Kidney capillary endothelial cell (primary cell): ENCODE data around the gene AGPAT2.

Experiments
- DNase-seq: peaks from one replicate; pipeline ENCODE4 v3.0.0-alpha.2; 2018; ENCODE audit warnings: low spot score

The AGPAT2 gene

GRCh38 chr9:136687721-136688223, 515 bp upstream of the AGPAT2 start:
- no peak for DNase-seq

- DNase-seq: no peak
Observed at GRCh38 chr9:136686534-136686793, 793 bp downstream of the AGPAT2 start.

DNA sequence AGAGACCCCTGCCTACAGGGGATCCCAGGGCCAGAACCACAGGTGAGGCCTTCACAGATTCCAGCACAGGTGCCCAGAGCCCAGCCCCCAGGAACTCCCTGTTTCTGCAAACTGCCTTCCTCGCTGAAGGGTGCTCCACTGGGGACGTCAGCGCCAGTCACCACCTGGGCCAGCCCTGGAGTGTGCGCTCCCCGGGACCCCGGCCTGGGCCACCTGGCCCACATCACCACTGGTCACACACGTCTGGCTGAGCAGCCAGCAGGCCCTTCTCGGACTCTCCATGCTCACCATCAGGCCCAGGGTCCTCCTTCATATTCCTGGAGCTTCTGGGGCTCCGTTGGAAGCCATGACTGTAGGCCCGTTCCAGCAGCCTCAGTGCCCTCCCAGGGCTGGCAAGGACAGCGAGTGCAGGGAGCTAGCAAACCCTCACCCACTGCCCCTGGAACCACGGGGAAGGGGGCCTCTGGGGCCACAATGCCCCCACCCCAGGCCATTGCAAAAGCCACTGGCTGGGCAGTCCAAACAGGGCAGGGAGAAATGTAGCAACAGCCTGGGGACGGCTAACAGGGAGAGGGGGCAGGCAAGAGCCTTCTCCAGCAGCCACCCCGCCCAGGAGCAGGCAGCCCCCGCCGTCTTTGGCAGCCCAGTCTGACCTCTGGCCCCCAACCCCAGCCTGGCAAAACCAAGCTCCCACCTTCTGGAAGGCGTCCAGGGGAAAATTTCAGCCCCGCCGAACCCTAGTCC, 1.3 kb downstream of the AGPAT2 start:
- DNase-seq: no peak

GRCh38 chr9:136685216-136685615, 2.0 kb downstream of the AGPAT2 start:
- DNase-seq: no peak

- no peak for DNase-seq
Observed at GRCh38 chr9:136684799-136685198, 2.5 kb downstream of the AGPAT2 start.

- DNase-seq: no peak
Observed at GRCh38 chr9:136684339-136684738, 2.9 kb downstream of the AGPAT2 start.

DNA sequence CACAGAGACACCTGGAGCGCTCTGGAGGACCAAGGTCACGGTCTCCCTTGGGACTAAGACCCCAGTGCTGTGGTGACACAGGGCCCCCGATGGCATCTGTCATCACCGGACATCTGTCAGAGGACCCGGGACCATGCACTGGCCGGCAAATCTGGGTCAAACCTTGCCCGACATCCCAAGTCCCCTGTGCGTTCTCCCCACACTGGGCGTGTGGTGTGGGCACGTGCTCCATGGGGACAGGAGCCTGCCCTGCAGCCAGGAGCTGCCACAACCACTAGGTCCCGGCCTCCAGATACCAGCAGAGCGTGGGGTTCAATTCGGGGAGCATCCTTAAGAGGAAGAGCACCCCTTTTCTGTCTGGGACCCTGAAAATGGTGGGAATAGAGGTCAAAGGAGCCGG, 3.5 kb downstream of the AGPAT2 start:
- no peak for DNase-seq

DNA sequence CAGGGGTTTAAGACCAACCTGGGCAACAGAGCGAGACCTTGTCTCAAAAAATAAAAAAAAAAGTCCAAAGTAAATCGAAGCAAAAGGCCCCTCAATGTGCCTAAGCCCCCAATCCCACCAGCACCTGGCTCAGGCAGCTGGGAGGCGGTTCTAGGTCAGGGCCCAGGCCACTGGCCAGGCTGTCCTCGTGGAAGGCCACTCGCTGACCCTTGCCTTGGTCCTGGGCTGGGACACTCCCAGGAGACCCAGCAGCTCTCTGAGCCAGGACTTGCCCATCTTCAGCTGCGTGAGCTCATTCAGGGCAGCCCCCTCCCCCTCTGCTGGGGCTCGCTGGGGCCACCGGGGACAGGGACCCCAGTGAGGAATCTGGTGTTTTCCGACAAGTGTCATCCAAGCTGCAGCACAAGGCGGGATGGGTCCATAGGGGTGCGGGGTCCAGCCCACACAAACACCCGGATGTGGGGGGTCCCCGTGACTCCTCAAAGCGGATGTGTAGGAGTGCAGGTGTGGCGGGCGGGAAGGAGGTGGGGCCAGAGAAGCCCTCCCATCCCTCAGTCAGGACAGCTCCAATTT, 4.0 kb downstream of the AGPAT2 start:
- no peak for DNase-seq

DNA sequence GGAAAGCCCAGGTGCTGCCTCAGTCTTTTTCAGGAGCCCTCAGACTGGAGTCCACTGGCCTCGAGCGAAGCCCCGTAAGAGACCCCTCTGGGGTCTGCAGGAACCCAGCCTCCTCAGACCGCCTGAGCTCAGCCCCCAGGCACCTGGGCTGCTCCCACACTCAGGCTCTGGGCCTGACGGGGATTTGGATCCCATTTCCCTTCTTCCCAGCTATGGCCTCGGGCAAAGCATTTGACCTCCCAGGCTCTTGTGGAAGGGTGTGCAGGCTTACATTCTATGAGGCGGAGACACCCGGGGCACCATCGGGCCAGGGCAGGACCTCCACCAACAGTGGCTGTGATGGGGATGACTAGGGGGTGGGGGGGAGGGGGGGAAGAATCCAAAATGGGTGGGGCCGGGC, 4.5 kb downstream of the AGPAT2 start:
- no peak for DNase-seq

DNA sequence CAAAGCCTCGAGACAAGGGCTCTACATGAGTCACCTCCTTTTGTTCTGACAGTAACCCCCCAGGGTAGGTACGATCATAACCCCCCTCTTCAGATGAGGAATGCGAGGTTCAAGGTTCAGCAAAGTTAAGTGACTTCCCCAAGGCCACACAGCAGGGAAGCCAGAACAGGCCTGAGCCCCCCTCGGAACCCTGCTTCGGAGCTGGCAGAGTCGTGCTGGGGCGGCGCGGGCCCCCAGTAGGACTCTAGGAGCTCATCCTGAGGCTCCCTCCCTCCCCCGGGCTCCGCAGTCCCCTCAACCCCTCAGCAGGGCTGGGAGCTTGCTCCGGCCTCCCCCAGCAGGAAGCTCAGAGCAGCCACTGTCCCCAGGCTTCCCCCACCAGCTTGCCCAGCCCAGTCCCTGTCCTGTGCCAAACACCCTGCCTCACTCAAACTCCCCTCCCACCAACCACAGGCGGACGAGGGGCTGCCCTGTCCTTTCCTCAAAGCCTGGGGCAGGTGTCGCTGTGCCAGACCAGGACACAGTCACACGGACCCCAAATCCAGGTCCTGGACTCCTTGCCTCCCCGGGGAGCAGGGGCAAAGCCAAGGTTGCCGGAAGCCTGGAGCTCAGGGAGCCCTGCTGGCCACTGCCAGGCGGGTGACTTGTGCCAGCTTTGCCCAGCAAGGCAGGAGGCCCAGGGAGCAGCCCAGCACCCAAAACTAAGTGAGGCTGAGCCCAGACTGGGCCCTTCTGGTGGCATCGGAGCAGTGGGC, 5.1 kb downstream of the AGPAT2 start:
- DNase-seq: no peak

DNA sequence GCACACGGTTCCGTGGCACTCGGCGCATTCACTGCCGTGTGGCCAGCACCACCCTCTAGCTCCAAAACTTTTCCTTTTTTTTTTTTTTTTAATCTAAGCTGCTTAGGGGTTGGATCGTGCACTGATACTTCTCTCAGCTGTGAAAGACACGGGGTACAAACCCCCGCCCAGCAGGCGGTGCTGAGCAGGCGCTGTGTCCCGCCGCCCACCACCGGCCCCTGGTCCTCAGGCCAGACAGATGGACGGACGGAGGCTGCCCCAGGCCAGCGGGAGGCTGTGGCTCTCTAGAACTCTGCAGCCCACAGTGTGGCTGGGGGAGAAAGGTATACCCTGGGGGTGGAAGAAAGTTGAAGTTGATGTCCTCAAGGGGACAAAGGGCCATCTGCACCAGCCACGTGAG, 6.2 kb downstream of the AGPAT2 start:
- DNase-seq: no peak

DNA sequence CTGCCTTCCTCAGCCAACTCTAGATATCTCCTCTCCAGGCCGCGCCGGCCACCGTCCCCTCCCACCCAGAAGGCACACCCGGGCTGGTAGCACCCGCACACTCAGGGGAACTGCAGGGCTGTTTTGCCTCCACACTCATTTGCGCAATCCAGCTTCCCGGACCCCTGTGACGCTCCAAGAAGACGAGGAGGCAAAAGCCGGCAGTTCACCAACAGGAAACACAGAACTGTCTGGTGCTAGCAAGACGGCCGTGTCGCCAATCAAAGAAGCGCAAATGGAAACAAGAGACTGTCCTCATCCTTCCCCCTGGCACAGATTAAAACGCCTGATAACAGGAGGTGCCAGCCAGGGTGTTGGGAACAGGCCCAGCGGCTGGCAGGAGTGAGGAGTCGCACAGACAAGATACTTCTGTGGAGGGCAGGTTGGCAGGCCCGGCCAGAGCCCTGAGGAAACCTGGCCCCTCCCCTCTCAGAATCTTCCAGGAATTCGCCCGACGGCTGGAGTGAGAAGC, 7.8 kb downstream of the AGPAT2 start:
- no peak for DNase-seq

GRCh38 chr9:136678624-136679023, 8.6 kb downstream of the AGPAT2 start:
- no peak for DNase-seq

GRCh38 chr9:136678034-136678433, 9.2 kb downstream of the AGPAT2 start:
- no peak for DNase-seq

GRCh38 chr9:136676920-136677686, 10.2 kb downstream of the AGPAT2 start:
- DNase-seq: no peak

DNA sequence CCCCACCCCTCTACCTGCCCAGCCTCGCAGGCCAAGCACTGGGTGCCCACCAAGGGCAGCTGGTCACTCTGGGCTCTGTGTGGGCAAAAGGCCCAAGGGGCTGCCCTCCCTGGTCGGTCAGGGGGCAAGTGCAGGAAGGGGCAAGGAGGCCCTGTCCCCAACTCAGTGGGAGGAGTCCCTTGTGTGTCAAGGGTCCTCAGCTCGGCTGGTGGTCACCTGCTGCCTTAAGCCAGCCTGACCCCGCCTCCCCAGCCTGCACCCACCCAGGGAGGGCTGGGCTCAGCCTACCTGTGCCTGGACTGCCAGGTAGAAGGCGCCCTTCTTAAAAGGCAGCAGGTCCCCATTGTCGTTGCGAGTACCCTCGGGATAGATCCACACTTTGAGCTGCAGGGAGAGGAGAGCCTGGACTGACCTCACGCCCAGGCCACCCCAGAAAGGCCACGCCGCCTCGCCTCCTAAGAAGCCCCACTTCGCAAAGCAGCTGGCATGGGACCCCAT, 10.9 kb downstream of the AGPAT2 start:
- DNase-seq: no peak

GRCh38 chr9:136675477-136676296, 11.6 kb downstream of the AGPAT2 start:
- no peak for DNase-seq

GRCh38 chr9:136674786-136675349, 12.4 kb downstream of the AGPAT2 start:
- DNase-seq: peak; percentile 61

GRCh38 chr9:136673975-136674785, 13.1 kb downstream of the AGPAT2 start:
- DNase-seq: peak; percentile 74
